ENCODE results near the gene ZDHHC17.
"Not testable (repeated sequence)": the region's sequence is repeated elsewhere in the genome, so short reads cannot be mapped to it uniquely, and the experiment has no call there.

The ZDHHC17 gene

GRCh38 chr12:76766161-76766560, 2.2 kb downstream of the ZDHHC17 start:
- DNase-seq: no peak

- DNase-seq: no peak
These were observed 4.7 kb downstream of the ZDHHC17 start for GRCh38 chr12:76768576-76768975.

- no peak for DNase-seq
These were observed 13.9 kb downstream of the ZDHHC17 start for GRCh38 chr12:76777765-76778216.

- DNase-seq: no peak
These were observed 14.4 kb downstream of the ZDHHC17 start for GRCh38 chr12:76778364-76778763.

GRCh38 chr12:76779310-76779709, 15.4 kb downstream of the ZDHHC17 start:
- DNase-seq: not testable (repeated sequence)

DNA sequence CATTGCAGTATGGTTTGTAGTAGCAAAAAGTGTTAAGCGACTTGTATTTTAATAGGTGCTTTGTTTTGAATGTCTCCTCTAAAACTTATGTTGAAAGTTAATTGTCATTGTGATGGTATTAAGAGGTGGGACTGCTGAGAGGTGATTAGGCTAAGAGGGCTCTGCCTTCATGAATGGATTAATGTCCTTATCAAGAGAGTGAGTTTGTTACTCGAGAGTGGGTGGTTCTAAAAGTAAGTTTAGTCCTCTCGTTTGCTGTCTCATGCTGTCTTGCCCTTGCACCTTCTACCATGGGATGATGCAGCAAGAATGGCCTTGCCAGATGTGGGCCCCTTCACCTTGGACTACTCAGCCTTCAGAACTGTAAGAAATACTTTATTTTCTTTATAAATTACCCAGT, 17.4 kb downstream of the ZDHHC17 start:
- DNase-seq: no peak

GRCh38 chr12:76782526-76782925, 18.6 kb downstream of the ZDHHC17 start:
- no peak for DNase-seq

DNA sequence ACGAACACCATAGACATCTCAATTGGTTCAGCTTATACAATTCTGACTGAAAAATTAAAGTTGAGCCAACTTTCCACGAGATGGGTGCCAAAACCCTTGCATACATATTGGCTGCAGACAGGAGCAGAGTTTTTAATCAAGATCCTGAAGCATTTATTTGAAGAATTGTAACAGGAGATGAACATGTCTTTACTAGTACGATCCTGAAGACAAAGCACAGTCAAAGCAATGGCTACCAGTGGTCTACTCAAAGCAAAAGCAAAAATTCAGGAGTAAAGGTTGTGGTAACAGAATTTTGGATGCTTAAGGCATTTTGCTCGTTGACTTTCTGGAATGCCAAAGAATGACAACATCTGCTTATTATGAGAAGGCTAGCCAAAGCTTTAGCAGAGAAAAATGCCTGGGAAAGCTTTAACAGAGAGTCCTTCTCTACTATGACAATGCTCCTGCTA, 20.7 kb downstream of the ZDHHC17 start:
- DNase-seq: no peak

DNA sequence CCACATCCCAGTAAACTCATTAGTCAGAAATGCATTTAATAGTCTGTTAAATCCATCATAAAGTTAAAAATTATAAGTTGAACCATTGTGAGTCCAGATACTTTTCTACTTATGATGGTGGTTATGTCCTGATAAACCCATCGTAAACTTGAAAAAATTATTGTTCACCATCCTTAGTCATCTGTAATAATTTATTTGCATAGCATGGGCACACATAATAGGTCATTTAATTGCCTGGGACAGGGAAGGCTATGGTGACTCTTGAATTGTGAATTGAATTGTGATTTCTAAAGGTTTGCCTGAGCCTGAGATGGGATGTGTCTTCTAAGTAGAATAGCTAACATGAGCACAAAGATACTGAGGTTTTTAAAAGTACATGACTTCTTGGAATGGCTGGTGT, 21.5 kb downstream of the ZDHHC17 start:
- DNase-seq: no peak

DNA sequence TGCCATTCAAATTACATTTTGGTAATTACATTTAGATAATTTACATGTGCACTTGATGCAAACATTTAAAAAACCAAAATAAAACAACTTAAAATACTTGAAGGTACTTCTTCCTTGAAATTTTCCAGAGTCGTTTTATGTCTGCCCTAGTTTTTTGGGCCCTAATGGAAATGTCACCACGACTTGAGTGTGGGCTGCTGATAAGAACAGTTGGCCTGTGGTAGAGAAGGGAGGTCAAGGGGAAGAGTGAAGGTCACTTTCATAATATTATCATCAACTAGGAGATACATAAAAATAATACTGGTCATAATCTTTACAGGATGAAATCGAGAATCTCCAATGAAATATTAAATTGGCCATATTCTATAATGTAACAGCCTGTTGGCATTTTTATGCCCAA, 23.1 kb downstream of the ZDHHC17 start:
- DNase-seq: no peak

DNA sequence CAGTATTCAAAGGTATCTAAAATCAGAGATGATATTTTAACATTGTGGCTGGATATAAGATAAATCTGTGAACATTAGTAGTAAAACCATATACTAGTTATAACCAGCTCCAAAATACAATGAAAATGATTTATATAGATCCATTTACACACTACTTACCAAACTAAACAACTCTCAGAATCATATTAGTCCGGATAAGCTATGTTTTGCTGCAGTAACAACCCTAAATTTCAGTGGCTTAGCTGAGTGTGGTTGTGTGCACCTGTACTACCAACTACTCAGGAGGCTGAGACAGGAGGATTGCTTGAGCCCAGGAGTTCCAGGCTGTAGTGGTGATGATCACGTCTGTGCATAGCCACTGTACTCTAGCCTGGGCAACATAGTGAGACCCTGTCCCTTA, 23.8 kb downstream of the ZDHHC17 start:
- no peak for DNase-seq

DNA sequence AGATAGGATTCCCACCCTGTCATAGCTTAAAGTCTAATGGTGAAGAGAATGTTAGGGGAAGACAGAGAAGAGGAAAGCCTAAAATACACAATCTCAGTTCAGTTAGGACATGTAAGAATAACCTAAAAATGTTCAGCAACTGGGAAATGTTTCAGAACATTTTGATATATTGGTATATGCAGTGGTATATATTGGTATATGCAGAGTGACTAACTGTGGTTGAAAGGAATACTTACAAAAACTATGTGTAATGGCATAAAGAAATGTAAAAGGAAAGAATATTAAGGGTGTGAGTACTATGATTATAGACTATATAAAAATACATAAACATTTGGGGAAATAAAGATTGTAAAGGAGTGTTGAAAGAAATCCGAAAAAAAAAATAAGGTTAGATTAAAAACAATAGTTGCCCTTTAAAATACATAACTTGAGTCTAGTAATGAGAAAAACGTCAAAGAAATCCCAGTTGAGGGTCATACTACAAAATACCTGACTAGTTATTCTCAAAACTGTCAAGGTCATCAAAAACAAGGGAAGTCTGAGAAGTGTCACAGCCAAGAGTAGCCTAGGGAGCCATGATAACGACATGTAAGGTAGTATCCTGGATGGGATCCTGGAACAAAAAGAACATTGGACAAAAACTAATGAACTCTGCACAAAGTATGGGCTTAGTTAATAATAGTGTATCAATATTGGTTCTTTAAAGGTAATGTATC, 25.6 kb downstream of the ZDHHC17 start:
- DNase-seq: no peak

GRCh38 chr12:76790564-76791552, 26.9 kb downstream of the ZDHHC17 start:
- DNase-seq: no peak

GRCh38 chr12:76792828-76793227, 28.9 kb downstream of the ZDHHC17 start:
- DNase-seq: no peak

DNA sequence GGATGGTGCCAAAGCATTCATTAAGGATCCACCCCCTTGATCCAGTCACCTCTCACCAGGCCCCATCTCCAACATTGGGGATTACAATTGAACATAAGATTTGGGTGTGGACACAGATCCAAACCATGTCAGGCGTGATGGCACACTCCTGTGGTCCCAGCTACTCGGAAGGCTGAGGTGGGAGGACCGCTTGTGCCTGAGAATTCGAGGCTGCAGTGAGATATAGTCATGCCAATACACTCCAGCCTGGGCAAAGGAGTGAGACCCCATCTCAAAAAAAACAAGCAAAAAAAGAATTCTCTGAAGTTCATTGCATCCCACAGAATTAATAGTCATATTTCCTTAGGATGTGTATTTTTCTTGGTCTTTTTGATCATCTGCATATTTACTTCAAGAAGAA, 34.9 kb downstream of the ZDHHC17 start:
- no peak for DNase-seq

DNA sequence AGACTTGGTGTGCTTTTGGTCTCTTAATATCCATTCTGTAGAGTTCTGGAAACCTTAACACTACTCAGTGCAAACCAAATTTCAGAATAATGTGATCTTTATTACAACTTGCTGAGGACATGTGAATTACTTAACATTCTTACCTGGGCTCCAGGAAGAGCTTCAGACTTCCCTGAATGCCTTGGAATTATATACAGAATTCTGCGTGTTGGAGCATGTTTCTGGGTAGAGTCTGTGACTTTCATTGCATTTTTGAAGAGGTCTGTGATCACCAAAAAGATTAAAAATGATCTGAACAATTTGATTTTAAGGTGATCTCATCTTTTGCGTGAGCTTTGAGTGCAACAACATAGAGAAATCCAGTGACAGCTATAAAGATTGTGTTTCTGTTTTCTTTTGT, 35.4 kb downstream of the ZDHHC17 start:
- DNase-seq: no peak

GRCh38 chr12:76802060-76802459, 38.1 kb downstream of the ZDHHC17 start:
- no peak for DNase-seq

DNA sequence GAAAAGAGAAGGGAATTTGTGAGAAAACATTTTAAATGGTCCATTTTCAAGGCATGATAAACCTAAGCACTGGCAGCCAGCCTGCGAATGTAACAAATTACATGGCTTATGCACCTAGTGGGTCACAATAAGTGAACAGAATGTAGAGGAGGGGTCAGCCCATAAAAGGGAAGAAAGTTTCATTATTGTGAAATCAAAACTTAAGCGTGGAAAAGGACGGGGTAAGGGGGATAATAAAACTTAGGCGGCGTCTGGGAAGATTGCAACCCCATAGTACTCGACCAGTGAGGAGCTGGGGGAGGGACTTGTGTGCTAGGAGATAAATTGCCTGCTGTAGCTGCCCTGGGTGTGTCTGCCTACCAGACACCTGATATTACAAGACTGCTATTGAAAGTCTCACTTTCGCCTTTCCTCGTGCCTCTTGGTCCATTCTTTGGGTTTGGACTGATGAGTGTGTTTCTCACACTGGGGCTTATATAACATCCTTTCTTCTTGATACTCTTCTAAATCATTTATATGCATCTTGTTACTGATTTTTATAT, 40.6 kb downstream of the ZDHHC17 start:
- no peak for DNase-seq

DNA sequence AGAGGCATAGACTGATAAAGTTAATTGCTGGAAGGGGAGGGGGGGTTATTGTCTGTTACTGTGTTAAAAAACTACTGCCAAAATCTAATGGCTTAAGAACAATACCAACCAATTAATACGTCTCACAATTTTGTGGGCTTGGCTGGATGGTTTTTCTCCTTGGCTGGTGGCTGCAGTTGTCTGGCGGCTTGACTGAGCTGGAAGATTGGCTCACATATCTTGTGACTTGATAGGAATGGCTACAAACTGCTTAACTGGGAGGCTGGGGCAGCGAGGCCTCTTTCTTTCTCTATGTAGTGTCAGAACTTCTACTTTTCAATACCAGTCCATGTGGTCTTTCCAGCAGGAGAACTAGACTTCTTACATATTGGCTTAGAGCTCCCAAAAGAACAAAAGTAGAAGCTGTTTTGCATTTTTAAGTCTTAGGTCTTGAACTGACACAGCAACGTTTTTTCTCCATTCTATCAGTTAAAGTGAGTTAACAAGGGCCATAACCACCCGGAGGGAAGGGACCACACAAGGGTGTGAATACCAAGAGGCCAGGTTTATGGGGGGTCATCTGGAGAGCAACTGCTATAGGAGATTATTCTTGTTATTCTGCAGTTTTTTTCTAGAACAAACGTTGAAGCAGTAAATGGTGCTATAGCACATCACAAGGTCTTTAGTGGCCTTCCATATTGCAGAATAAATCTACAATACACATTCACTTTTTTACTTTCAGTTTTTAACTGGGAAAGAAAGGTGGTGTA, 46.9 kb downstream of the ZDHHC17 start:
- DNase-seq: no peak

- DNase-seq: no peak
These were observed 48.1 kb downstream of the ZDHHC17 start for GRCh38 chr12:76811976-76812375.

- no peak for DNase-seq
These were observed 49.4 kb downstream of the ZDHHC17 start for GRCh38 chr12:76813265-76813664.

- no peak for DNase-seq
These were observed 50.1 kb downstream of the ZDHHC17 start for GRCh38 chr12:76813972-76814371.
